ENCODE measurements around the gene SCFD2.

Gene SCFD2

DNA sequence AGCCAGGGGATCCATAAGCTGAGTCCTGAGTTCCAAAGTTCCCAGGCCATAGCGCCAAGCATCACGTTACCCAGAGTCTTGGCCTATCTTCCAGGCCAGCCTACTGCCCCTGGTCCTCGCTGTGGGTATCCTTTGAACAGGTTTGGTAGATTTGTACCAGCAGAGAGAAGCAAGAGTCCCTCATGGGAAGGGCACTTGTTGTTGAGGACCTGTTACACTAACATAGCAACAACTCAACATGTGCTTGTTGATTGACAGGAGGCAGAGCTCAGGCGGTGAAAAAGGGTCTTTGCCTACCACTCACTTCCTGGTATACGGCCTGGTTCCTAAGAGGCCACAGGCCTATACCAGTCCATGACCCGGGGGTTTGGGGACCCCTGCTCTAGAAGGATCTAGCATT lies 365.3 kb downstream of the SCFD2 start:
- in situ Hi-C loops (cut with MboI; ENCODE audit: low sequenced_read_pairs, unreplicated experiment), result loop anchor here (25.0 kb wide), 1 partner anchor 1212 kb away; no protein-coding TSS in a partner anchor
- TF ChIP-seq, protein P1, sequence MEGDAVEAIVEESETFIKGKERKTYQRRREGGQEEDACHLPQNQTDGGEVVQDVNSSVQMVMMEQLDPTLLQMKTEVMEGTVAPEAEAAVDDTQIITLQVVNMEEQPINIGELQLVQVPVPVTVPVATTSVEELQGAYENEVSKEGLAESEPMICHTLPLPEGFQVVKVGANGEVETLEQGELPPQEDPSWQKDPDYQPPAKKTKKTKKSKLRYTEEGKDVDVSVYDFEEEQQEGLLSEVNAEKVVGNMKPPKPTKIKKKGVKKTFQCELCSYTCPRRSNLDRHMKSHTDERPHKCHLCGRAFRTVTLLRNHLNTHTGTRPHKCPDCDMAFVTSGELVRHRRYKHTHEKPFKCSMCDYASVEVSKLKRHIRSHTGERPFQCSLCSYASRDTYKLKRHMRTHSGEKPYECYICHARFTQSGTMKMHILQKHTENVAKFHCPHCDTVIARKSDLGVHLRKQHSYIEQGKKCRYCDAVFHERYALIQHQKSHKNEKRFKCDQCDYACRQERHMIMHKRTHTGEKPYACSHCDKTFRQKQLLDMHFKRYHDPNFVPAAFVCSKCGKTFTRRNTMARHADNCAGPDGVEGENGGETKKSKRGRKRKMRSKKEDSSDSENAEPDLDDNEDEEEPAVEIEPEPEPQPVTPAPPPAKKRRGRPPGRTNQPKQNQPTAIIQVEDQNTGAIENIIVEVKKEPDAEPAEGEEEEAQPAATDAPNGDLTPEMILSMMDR (IDR thresholded peaks at IDR 0.05; ENCODE audit: borderline replicate concordance, control extremely low read depth, extremely low read depth, insufficient read depth, missing control alignments), result no peak
- DNase-seq (ENCODE audit: low spot score), result no peak

DNA sequence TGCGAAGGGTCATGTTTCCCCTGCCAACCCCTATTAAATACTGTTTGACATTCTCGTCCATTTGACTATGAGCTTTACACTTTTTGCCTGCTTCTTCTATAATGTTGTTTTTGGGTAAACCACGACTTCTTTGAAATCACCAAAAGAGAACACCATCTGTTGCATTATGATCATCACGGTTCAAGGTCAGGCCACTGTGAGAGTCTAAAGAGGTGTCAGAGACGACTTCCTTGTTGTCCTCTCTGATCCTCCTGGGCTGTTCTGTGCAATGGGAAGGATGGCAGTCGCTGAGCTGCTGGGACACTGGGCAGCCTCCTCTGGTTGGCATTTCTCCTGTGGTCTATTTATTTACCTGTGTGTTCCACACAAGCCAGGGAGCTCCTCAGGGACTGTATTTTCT lies 366.2 kb downstream of the SCFD2 start:
- TF ChIP-seq, protein P1 (IDR thresholded peaks at IDR 0.05; ENCODE audit: borderline replicate concordance, control extremely low read depth, extremely low read depth, insufficient read depth, missing control alignments), result no peak
- in situ Hi-C loops (cut with MboI; ENCODE audit: low sequenced_read_pairs, unreplicated experiment), result loop anchor here (25.0 kb wide), 2 partner anchors 337 to 1213 kb away; partner anchors contain the start of gene USP46
- DNase-seq (ENCODE audit: low spot score), result no peak

DNA sequence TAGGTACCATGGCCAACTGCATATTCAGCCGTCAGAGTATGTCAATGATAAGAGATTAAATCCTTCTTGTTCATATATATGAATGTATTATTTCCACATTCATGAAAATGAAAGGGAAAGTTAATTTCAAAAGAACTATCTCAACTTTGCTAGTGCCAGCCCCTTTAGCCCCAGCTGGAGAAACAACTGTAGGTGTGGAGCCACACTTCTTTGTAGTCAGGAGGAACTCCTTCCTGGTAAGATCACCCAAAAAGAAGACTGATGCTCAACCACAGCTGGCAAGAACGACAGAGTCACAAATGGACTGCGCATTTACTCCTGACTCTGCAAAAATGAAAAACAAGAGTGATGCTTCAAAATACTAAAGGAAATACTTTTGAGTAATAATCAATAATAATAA lies 367.4 kb downstream of the SCFD2 start:
- TF ChIP-seq, protein P1 (IDR thresholded peaks at IDR 0.05; ENCODE audit: borderline replicate concordance, control extremely low read depth, extremely low read depth, insufficient read depth, missing control alignments), result no peak
- DNase-seq (ENCODE audit: low spot score), result no peak
- in situ Hi-C loops (cut with MboI; ENCODE audit: low sequenced_read_pairs, unreplicated experiment), result loop anchor here (25.0 kb wide), 1 partner anchor 336 kb away; the partner anchor contains the start of gene USP46

DNA sequence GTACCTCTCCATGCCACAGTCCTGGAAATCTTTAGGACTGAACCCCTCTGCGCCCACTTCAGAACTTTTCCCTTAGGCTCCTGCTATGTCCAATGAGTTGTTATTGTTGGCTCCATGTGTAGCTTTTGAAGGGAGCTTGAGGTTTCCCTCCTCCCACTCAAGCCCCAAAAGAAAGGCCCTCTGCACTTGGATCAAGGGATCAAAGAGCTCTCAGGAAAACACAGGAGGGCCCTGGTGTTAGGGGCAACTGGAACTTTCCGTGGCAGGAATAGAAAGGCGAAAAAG lies 368.8 kb downstream of the SCFD2 start:
- in situ Hi-C loops (cut with MboI; ENCODE audit: low sequenced_read_pairs, unreplicated experiment), result loop anchor here (25.0 kb wide), 1 partner anchor 335 kb away; the partner anchor contains the start of gene USP46
- TF ChIP-seq, protein P1 (IDR thresholded peaks at IDR 0.05; ENCODE audit: borderline replicate concordance, control extremely low read depth, extremely low read depth, insufficient read depth, missing control alignments), result no peak
- no peak for DNase-seq (ENCODE audit: low spot score)

DNA sequence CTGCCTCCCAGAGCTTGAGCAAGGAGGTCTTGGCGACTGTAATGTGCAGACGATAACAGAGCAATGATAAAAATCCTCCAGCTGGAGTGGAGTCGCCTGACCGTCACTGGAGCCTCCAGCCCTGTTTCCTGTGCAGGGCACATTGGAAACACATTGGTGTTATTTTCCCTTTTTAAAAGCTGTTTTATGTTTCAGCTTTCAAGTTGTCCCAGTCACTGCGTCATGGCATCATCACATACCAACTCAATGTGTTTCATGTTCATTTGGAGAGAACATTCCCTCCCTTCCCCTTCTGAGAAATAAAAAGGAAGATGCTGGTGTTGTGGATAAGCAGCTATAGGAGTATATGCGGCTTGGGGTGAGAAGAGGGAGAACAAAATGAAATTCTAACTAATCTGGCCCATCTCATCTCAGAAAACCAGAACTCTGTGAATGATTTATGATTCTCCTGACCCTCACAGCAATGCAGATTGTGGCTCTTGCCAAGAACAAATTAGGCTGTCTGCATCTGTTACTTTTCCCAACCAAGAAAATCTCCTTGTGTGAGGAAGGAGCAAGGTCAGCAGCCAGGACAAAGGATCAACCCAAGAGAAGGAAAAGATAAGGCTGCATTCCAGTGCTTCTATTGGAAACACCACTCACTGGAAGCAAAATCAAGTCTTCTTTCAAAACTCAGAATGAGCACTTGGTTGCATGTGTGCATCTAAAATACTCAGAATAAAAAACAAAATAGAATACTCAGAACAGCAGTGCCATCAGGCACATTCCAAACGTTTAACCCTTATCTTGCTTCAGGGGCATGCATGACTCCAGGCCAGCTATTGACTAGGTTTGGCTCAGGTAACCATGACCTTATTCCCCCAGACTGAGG lies 369.4 kb downstream of the SCFD2 start:
- TF ChIP-seq, protein P1 (IDR thresholded peaks at IDR 0.05; ENCODE audit: borderline replicate concordance, control extremely low read depth, extremely low read depth, insufficient read depth, missing control alignments), result no peak
- in situ Hi-C loops (cut with MboI; ENCODE audit: low sequenced_read_pairs, unreplicated experiment), result loop anchor here (25.0 kb wide), 1 partner anchor 334 kb away; the partner anchor contains the start of gene USP46
- no peak for DNase-seq (ENCODE audit: low spot score)

DNA sequence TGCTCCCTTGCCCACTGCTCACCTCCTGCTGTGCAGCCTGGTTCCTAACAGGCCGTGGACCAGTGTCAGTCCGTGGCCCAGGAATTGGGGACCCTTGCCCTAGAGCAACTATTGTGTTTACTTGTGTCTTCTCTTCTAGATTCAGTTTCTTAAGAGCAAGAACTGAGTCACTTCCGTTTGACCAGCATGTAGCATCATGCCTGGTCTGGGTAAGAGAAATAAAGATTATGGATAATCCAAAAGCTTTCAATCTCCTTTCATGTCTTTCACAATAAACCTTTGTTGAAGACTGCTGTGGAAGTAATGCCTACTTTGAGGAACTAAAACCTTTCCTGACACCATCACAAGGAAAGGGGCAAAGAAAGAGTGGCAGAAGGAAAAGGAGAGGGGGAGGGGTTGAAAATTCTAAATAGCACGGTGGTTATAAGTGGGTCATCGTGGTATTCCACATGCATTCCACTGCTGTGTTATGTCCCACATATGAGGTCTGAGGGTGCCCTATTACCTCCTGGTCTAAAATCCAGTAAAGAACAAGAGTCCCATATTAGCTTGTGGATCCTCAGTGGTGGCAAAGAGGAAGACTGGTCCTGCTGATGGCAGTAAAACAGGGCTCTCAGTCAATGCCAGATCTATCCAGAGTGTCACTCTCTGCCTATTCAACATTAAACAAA lies 370.4 kb downstream of the SCFD2 start:
- TF ChIP-seq, protein P1 (IDR thresholded peaks at IDR 0.05; ENCODE audit: borderline replicate concordance, control extremely low read depth, extremely low read depth, insufficient read depth, missing control alignments), result no peak
- in situ Hi-C loops (cut with MboI; ENCODE audit: low sequenced_read_pairs, unreplicated experiment), result loop anchor here (25.0 kb wide), 1 partner anchor 333 kb away; the partner anchor contains the start of gene USP46

More for the DNA sequence above, 370.4 kb downstream of the SCFD2 start:
- no peak for DNase-seq (ENCODE audit: low spot score)
